GM23338 (cell line): ENCODE results near the gene TGM2. TPM values are rescaled to one million over a fixed set of nuclear protein-coding genes. Genes with fewer than 3 reads are reported as not detected.

Experiments
- ATAC-seq: fragments of 200-7000 bp; cut with Tn5 transposase; 3 replicates; pipeline ENCODE4 v1.9.1; 2020
- DNase-seq: peaks from one replicate; pipeline ENCODE4 v3.0.0-alpha.2; 2015; ENCODE audit warnings: low spot score
- H2AFZ ChIP-seq: fragments of 200-600 bp; sonication (generic); 2 replicates; pipeline ENCODE4 v1.8.0; 2016; ENCODE audit warnings: antibody characterized with exemption, mild to moderate bottlenecking, moderate library complexity
- H3F3A ChIP-seq: fragments of 200-600 bp; sonication (generic); replicated peaks from 2 replicates; pipeline ENCODE4 v1.8.0; 2017; ENCODE audit warnings: antibody characterized with exemption, mixed run types, low read depth
- H3K27ac ChIP-seq: fragments of 200-600 bp; sonication (generic); 2 replicates; pipeline ENCODE4 v1.6.1; 2016; ENCODE audit warnings: low read depth
- H3K27me3 ChIP-seq: fragments of 200-600 bp; sonication (generic); 2 replicates; pipeline ENCODE4 v1.8.0; 2016; ENCODE audit warnings: mild to moderate bottlenecking, mixed run types, moderate library complexity; ENCODE audit not compliant: insufficient read depth
- H3K36me3 ChIP-seq: fragments of 200-600 bp; sonication (generic); 2 replicates; pipeline ENCODE4 v1.8.0; 2016; ENCODE audit warnings: mild to moderate bottlenecking; ENCODE audit not compliant: insufficient read depth
- H3K4me1 ChIP-seq: fragments of 200-600 bp; sonication (generic); 2 replicates; pipeline ENCODE4 v1.8.0; 2016; ENCODE audit warnings: mild to moderate bottlenecking, moderate library complexity; ENCODE audit not compliant: insufficient read depth
- H3K4me2 ChIP-seq: fragments of 200-600 bp; sonication (generic); 2 replicates; pipeline ENCODE4 v1.7.1; 2017; ENCODE audit warnings: mixed run types
- H3K4me3 ChIP-seq: fragments of 200-600 bp; sonication (generic); 2 replicates; pipeline ENCODE4 v1.6.1; 2016; ENCODE audit warnings: mixed run types
- H3K79me2 ChIP-seq: fragments of 200-600 bp; sonication (generic); replicated peaks from 2 replicates; pipeline ENCODE4 v1.8.0; 2017; ENCODE audit warnings: mild to moderate bottlenecking; ENCODE audit not compliant: insufficient read depth
- H3K9me2 ChIP-seq: fragments of 200-600 bp; sonication (generic); 2 replicates; pipeline ENCODE4 v1.8.0; 2017; ENCODE audit not compliant: insufficient read depth
- H4K20me1 ChIP-seq: fragments of 200-600 bp; sonication (generic); replicated peaks from 2 replicates; pipeline ENCODE4 v1.8.0; 2017; ENCODE audit warnings: mild to moderate bottlenecking; ENCODE audit not compliant: insufficient read depth
- H3K27ac Mint-ChIP-seq: 2 replicates; pipeline ENCODE4 v1.8.0; 2020; ENCODE audit warnings: inconsistent platforms, mild to moderate bottlenecking, moderate library complexity, mixed read lengths
- H3K27me3 Mint-ChIP-seq: 3 replicates; pipeline ENCODE4 v1.8.0; 2022; ENCODE audit warnings: low read depth, mild to moderate bottlenecking, moderate library complexity, mixed read lengths, inconsistent platforms; ENCODE audit not compliant: insufficient read depth, poor library complexity
- H3K36me3 Mint-ChIP-seq: 3 replicates; pipeline ENCODE4 v1.8.0; 2021; ENCODE audit warnings: low read depth, mild to moderate bottlenecking, inconsistent platforms, moderate library complexity, mixed read lengths
- H3K4me1 Mint-ChIP-seq: 3 replicates; pipeline ENCODE4 v1.8.0; 2020; ENCODE audit warnings: mild to moderate bottlenecking, inconsistent platforms, mixed read lengths
- H3K4me3 Mint-ChIP-seq: 3 replicates; pipeline ENCODE4 v1.8.0; 2021; ENCODE audit warnings: moderate library complexity, mild to moderate bottlenecking, inconsistent platforms, mixed read lengths
- H3K9me3 Mint-ChIP-seq: 3 replicates; pipeline ENCODE4 v1.8.0; 2020; ENCODE audit warnings: moderate library complexity, mild to moderate bottlenecking, inconsistent platforms, mixed read lengths
- CREB1 ChIP-seq: fragments of 250-450 bp; sonication (Bioruptor Pico); IDR thresholded peaks from 2 replicates; pipeline ENCODE4 v1.5.0; 2020; ENCODE audit warnings: low read depth, mild to moderate bottlenecking, moderate library complexity
- CTCF ChIP-seq, 2 experiments: fragments of 200-600 bp in 1 of 2; sonication (generic) in 1 of 2; conservative IDR thresholded peaks; 2 replicates each; pipeline versions ENCODE4 v1.5.1 to v1.6.1; 2016 to 2017; ENCODE audit warnings: antibody characterized with exemption in 2 of 2, low read depth in 2 of 2, mild to moderate bottlenecking in 2 of 2, moderate library complexity in 1 of 2
- ETS1 ChIP-seq: IDR thresholded peaks from 2 replicates; pipeline ENCODE4 v1.6.1; 2016; ENCODE audit warnings: antibody characterized with exemption
- EZH2 ChIP-seq: fragments of 200-600 bp; sonication (generic); IDR thresholded peaks from one replicate; pipeline ENCODE4 v1.8.0; 2017; ENCODE audit warnings: antibody characterized with exemption, mild to moderate bottlenecking, low read depth; ENCODE audit not compliant: unreplicated experiment
- EZH2phosphoT487 ChIP-seq: fragments of 200-600 bp; sonication (generic); IDR thresholded peaks from one replicate; pipeline ENCODE4 v1.8.1; 2018; ENCODE audit warnings: antibody characterized with exemption; ENCODE audit not compliant: unreplicated experiment
- JUNB ChIP-seq: IDR thresholded peaks from one replicate; pipeline ENCODE4 v1.6.1; 2016; ENCODE audit warnings: antibody characterized with exemption; ENCODE audit not compliant: unreplicated experiment
- NANOG ChIP-seq: IDR thresholded peaks from 2 replicates; pipeline ENCODE4 v1.6.1; 2016; ENCODE audit warnings: antibody characterized with exemption, borderline replicate concordance
- POLR2AphosphoS5 ChIP-seq: IDR thresholded peaks from 2 replicates; pipeline ENCODE4 v1.6.1; 2016; ENCODE audit warnings: antibody characterized with exemption, low read depth
- REST ChIP-seq: IDR thresholded peaks from one replicate; pipeline ENCODE4 v1.6.1; 2018; ENCODE audit warnings: antibody characterized with exemption; ENCODE audit not compliant: unreplicated experiment
- STAT1 ChIP-seq: IDR thresholded peaks from one replicate; pipeline ENCODE4 v1.6.1; 2016; ENCODE audit warnings: antibody characterized with exemption; ENCODE audit not compliant: unreplicated experiment
- ZNF114 ChIP-seq: fragments of 250-450 bp; sonication (Bioruptor Pico); IDR thresholded peaks from 2 replicates; pipeline ENCODE4 v1.5.0; 2020; ENCODE audit warnings: mild to moderate bottlenecking, moderate library complexity
- ZNF331 ChIP-seq: fragments of 250-450 bp; sonication (Bioruptor Pico); IDR thresholded peaks from 2 replicates; pipeline ENCODE4 v1.5.0; 2020; ENCODE audit warnings: low read depth, mild to moderate bottlenecking, moderate library complexity
- ZNF462 ChIP-seq: fragments of 250-450 bp; sonication (Bioruptor Pico); IDR thresholded peaks from 2 replicates; pipeline ENCODE4 v1.5.0; 2020; ENCODE audit warnings: mild to moderate bottlenecking, moderate library complexity
- polyA plus RNA-seq: library from polyadenylated mRNA; unstranded; fragments of >200 nt; fragmentation: Nextera tagmentation; extraction: Ambion mirVana; gene quantifications from 2 replicates; pipeline ENCODE4 v1.2.1, GENCODE V29; 2016
- total RNA-seq: library from RNA; depleted of rRNA; stranded (reverse); fragments of >200 nt; shearing (Covaris generic); gene quantifications from 2 replicates; pipeline ENCODE4 v1.2.3, GENCODE V29; 2014

The TGM2 gene
- total and polyA plus RNA-seq, 2 experiments from 2014 or later = 0.45 to 1.0 TPM

GRCh38 chr20:38172408-38172807, 7.3 kb upstream of the TGM2 start:
- peaks cover 8% of the 10 kb centered on the region for H3K4me1 ChIP-seq
- H3K79me2 ChIP-seq = no peaks in the 10 kb centered on the region
- H3K27ac Mint-ChIP-seq = no peak overlapping the region
- H3K27me3 Mint-ChIP-seq = no peaks in the 10 kb centered on the region
- peaks cover 5% of the 10 kb centered on the region; the same call in 2 of the 3 replicates for H3K4me1 Mint-ChIP-seq
- no peak overlapping the region for H3K27ac ChIP-seq
- no peak overlapping the region for H3K4me2 ChIP-seq
- H3K36me3 Mint-ChIP-seq = no peaks in the 10 kb centered on the region
- no peak overlapping the region for H3K4me3 ChIP-seq
- TF ChIP-seq ZNF331 (no peak), ETS1 (no peak), REST (no peak), JUNB (no peak), ZNF114 (CRISPR knock-in tag) (no peak), EZH2 (no peak), CTCF (conservative IDR thresholded peaks at IDR 0.05; ENCODE audit: low read depth in 2 of 2) (no peak), POLR2AphosphoS5 (no peak), EZH2phosphoT487 (no peak), STAT1 (no peak), NANOG (no peak), ZNF462 (CRISPR knock-in tag) (no peak), CREB1 (CRISPR knock-in tag) (no peak)
- H3F3A ChIP-seq = no peaks in the 10 kb centered on the region
- H3K9me3 Mint-ChIP-seq = no peaks in the 10 kb centered on the region
- H2AFZ ChIP-seq = no peak overlapping the region
- H4K20me1 ChIP-seq = no peaks in the 10 kb centered on the region
- DNase-seq (no peak), ATAC-seq (no peak)
- no peaks in the 10 kb centered on the region for H3K9me2 ChIP-seq
- H3K36me3 ChIP-seq = no peaks in the 10 kb centered on the region
- no peak overlapping the region for H3K4me3 Mint-ChIP-seq
- H3K27me3 ChIP-seq = no peaks in the 10 kb centered on the region
